ENCODE results near the gene PTPRN2. TPM values are rescaled to one million over a fixed set of nuclear protein-coding genes. Genes with fewer than 3 reads are reported as not detected.

PTPRN2 gene
- total and polyA plus RNA-seq, 2 of the 13 experiments (the other 11 are each of a cell fraction or from before 2014, with no cell fraction given), result 2.5 to 24.2 TPM

DNA sequence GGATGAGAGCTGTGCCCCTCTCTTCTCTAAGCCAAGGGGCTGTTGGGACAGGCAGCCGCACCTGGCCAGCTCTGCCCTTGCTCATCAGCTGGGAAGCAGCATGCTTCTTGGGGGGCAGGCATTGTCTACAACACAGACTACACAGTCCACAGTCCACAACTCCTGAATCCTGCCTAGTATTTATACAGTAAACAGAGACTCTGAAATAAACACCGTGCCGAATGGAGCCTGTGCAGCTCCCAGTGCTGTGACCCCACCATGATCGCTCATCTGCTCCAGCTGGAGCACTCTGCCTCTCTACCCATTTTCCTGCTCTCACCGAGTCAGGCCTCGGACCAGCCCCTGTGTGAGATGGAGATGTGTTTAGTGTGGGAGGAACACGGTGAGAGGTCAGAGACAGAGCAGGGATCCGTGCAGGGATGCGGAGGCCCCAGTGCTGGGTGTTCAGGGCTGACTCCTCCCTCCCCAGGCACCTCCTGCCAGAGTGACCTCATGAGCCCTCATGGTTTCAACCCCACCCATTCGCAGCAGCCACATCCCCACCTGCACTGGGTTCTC, 642.8 kb downstream of the PTPRN2 start (continued):
- 0 out of 2 replicates have a peak, but pooled peaks have one; percentile 29 for TF ChIP-seq ZNF788 (CRISPR knock-in tag; IDR thresholded peaks at IDR 0.05; ENCODE audit: borderline replicate concordance)
- TF ChIP-seq ZNF558 (CRISPR knock-in tag; IDR thresholded peaks at IDR 0.05; ENCODE audit: borderline replicate concordance), result no peak
- TF ChIP-seq CEBPB (IDR thresholded peaks at IDR 0.05; ENCODE audit: borderline replicate concordance, low read depth, low read length), result no peak
- TF ChIP-seq U2AF1 (optimal IDR thresholded peaks at IDR 0.05; ENCODE audit: low read depth, low read length), result no peak
- TF ChIP-seq ZNF703 (CRISPR knock-in tag; IDR thresholded peaks at IDR 0.05; ENCODE audit: borderline replicate concordance), result no peak
- TF ChIP-seq HNRNPUL1 (IDR thresholded peaks at IDR 0.05; ENCODE audit: low read depth, low read length), result no peak
- TF ChIP-seq MTF2 (CRISPR knock-in tag; IDR thresholded peaks at IDR 0.05; ENCODE audit: borderline replicate concordance), result no peak
- no peak for TF ChIP-seq ZFP37 (CRISPR knock-in tag; IDR thresholded peaks at IDR 0.05; ENCODE audit: borderline replicate concordance)
- no peak for TF ChIP-seq NR2F1 (CRISPR knock-in tag; IDR thresholded peaks at IDR 0.05)
- TF ChIP-seq SRSF1 (optimal IDR thresholded peaks at IDR 0.05; ENCODE audit: low read depth, low read length), result no peak
- no peak for TF ChIP-seq ZNF83 (CRISPR knock-in tag; IDR thresholded peaks at IDR 0.05; ENCODE audit: borderline replicate concordance)
- TF ChIP-seq, protein P1, sequence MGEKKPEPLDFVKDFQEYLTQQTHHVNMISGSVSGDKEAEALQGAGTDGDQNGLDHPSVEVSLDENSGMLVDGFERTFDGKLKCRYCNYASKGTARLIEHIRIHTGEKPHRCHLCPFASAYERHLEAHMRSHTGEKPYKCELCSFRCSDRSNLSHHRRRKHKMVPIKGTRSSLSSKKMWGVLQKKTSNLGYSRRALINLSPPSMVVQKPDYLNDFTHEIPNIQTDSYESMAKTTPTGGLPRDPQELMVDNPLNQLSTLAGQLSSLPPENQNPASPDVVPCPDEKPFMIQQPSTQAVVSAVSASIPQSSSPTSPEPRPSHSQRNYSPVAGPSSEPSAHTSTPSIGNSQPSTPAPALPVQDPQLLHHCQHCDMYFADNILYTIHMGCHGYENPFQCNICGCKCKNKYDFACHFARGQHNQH (CRISPR knock-in tag; IDR thresholded peaks at IDR 0.05), result peak; percentile 28; the same call in 1 of the 2 replicates
- peak; percentile 52; the same call in 1 of the 2 replicates for TF ChIP-seq GATAD2A (CRISPR knock-in tag; IDR thresholded peaks at IDR 0.05)
- no peak for TF ChIP-seq ZZZ3 (CRISPR knock-in tag; IDR thresholded peaks at IDR 0.05; ENCODE audit: borderline replicate concordance)
- no peak for TF ChIP-seq ZNF709 (CRISPR knock-in tag; IDR thresholded peaks at IDR 0.05)
- TF ChIP-seq, protein P2, sequence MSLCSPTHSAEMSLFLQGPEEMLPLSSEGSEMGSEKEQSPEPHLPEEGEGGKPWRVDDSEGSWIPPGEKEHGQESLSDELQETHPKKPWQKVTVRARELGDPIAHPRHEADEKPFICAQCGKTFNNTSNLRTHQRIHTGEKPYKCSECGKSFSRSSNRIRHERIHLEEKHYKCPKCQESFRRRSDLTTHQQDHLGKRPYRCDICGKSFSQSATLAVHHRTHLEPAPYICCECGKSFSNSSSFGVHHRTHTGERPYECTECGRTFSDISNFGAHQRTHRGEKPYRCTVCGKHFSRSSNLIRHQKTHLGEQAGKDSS (CRISPR knock-in tag; IDR thresholded peaks at IDR 0.05; ENCODE audit: borderline replicate concordance, low read depth), result peak; percentile 68; the same call in 1 of the 2 replicates
- peak; percentile 82 for TF ChIP-seq HNF4A (CRISPR knock-in tag; IDR thresholded peaks at IDR 0.05)
- peak; percentile 41; the same call in 1 of the 2 replicates for TF ChIP-seq HNF4G (IDR thresholded peaks at IDR 0.05; ENCODE audit: borderline replicate concordance, low read depth, low read length)
- 0 out of 2 replicates have a peak, but pooled peaks have one; percentile 21 for TF ChIP-seq HNF4G (CRISPR knock-in tag; IDR thresholded peaks at IDR 0.05; ENCODE audit: borderline replicate concordance, low read depth)
- no peak for TF ChIP-seq ZNF546 (CRISPR knock-in tag; conservative IDR thresholded peaks at IDR 0.05)
- TF ChIP-seq ZBTB21 (CRISPR knock-in tag; IDR thresholded peaks at IDR 0.05), result no peak
- TF ChIP-seq ZNF317 (CRISPR knock-in tag; IDR thresholded peaks at IDR 0.05), result peak; percentile 63; the same call in 1 of the 2 replicates
- no peak for TF ChIP-seq SRSF9 (IDR thresholded peaks at IDR 0.05; ENCODE audit: borderline replicate concordance, insufficient read depth, low read depth, low read length, poor library complexity, severe bottlenecking)
- no peak for TF ChIP-seq RAD51 (IDR thresholded peaks at IDR 0.05; ENCODE audit: borderline replicate concordance)
- no peak for TF ChIP-seq ZFAT (CRISPR knock-in tag; conservative IDR thresholded peaks at IDR 0.05)
- TF ChIP-seq, protein P3, sequence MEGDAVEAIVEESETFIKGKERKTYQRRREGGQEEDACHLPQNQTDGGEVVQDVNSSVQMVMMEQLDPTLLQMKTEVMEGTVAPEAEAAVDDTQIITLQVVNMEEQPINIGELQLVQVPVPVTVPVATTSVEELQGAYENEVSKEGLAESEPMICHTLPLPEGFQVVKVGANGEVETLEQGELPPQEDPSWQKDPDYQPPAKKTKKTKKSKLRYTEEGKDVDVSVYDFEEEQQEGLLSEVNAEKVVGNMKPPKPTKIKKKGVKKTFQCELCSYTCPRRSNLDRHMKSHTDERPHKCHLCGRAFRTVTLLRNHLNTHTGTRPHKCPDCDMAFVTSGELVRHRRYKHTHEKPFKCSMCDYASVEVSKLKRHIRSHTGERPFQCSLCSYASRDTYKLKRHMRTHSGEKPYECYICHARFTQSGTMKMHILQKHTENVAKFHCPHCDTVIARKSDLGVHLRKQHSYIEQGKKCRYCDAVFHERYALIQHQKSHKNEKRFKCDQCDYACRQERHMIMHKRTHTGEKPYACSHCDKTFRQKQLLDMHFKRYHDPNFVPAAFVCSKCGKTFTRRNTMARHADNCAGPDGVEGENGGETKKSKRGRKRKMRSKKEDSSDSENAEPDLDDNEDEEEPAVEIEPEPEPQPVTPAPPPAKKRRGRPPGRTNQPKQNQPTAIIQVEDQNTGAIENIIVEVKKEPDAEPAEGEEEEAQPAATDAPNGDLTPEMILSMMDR (CRISPR knock-in tag; IDR thresholded peaks at IDR 0.05), result no peak
- no peak for TF ChIP-seq KDM5A (IDR thresholded peaks at IDR 0.05; ENCODE audit: borderline replicate concordance, low read length)
- no peak for TF ChIP-seq ZNF740 (CRISPR knock-in tag; IDR thresholded peaks at IDR 0.05)
